A673 (cell line): ENCODE measurements around the gene API5. TPM values are rescaled to one million over a fixed set of nuclear protein-coding genes. Genes with fewer than 3 reads are reported as not detected.
A peak's percentile ranks its signal among the peaks of the same experiment; 100 is the strongest.

Experiments used
- BruUV-seq: library from RNA; stranded (reverse); fragments of 400-500 nt; replicated peaks from 2 replicates; lab custom pipeline; 2021; lab: Mats Ljungman, UMichigan
- CTCF ChIA-PET: fragments of 300-600 bp; sonication (Branson Sonifier 250); formaldehyde crosslinking; loops from one replicate; lab custom pipeline; 2022; ENCODE audit warnings: antibody characterized with exemption; lab: Charles Lee
- POLR2A ChIA-PET: fragments of 300-600 bp; sonication (Branson Sonifier 250); formaldehyde crosslinking; loops from one replicate; lab custom pipeline; 2022; ENCODE audit warnings: antibody characterized with exemption; ENCODE audit not compliant: low non-redundant PET; lab: Charles Lee
- DNase-seq: peaks from one replicate; pipeline ENCODE4 v3.0.0-alpha.2; 2015; ENCODE audit warnings: low spot score
- H3K27ac ChIP-seq: fragments of 200-600 bp; sonication (generic); 2 replicates; pipeline ENCODE4 v1.5.1; 2016; ENCODE audit warnings: mixed run types, low read depth, mild to moderate bottlenecking, mixed read lengths, antibody characterized with exemption, low read length; ENCODE audit not compliant: poor library complexity, severe bottlenecking
- H3K27me3 ChIP-seq: fragments of 200-600 bp; sonication (generic); replicated peaks from 2 replicates; pipeline ENCODE4 v1.6.1; 2017; ENCODE audit warnings: mixed run types, low read depth, mild to moderate bottlenecking, mixed read lengths, antibody characterized with exemption, low read length; ENCODE audit not compliant: insufficient read depth, poor library complexity
- H3K36me3 ChIP-seq: fragments of 200-600 bp; sonication (generic); 2 replicates; pipeline ENCODE4 v1.6.1; 2016; ENCODE audit warnings: mixed run types, mild to moderate bottlenecking, mixed read lengths, antibody characterized with exemption, low read length; ENCODE audit not compliant: insufficient read depth, poor library complexity, severe bottlenecking
- H3K4me1 ChIP-seq: fragments of 200-600 bp; sonication (generic); 2 replicates; pipeline ENCODE4 v1.6.1; 2017; ENCODE audit warnings: mixed run types, mild to moderate bottlenecking, mixed read lengths, antibody characterized with exemption, low read length; ENCODE audit not compliant: insufficient read depth, poor library complexity, severe bottlenecking
- H3K4me3 ChIP-seq: fragments of 200-600 bp; sonication (generic); 2 replicates; pipeline ENCODE4 v1.5.1; 2016; ENCODE audit warnings: low read depth, mixed run types, mild to moderate bottlenecking, mixed read lengths, low read length; ENCODE audit not compliant: poor library complexity, severe bottlenecking
- H3K9me3 ChIP-seq: fragments of 200-600 bp; sonication (generic); 2 replicates; pipeline ENCODE4 v1.6.1; 2016; ENCODE audit warnings: mixed run types, low read depth, mild to moderate bottlenecking, mixed read lengths, antibody characterized with exemption, low read length; ENCODE audit not compliant: poor library complexity, severe bottlenecking
- EZH2 ChIP-seq: fragments of 200-600 bp; sonication (generic); IDR thresholded peaks from 2 replicates; pipeline ENCODE4 v1.6.1; 2017; ENCODE audit warnings: borderline replicate concordance, low read depth, mild to moderate bottlenecking, mixed read lengths, antibody characterized with exemption, low read length; ENCODE audit not compliant: poor library complexity, severe bottlenecking
- intact Hi-C: fragments of 100-400 bp; cut with micrococcal nuclease; formaldehyde crosslinking; loops from one replicate; pipeline ENCODE4 v1.10.0; 2022; ENCODE audit not compliant: unreplicated experiment
- total RNA-seq: library from RNA; stranded (reverse); gene quantifications from 2 replicates; pipeline ENCODE4 v1.2.3, GENCODE V29; 2021
- TF ChIP-seq, protein P1 (sequence below): fragments of 300-800, 200-600 bp; sonication (generic); conservative IDR thresholded peaks from 2 replicates; pipeline ENCODE4 v1.5.1; 2017; ENCODE audit warnings: low read depth, mild to moderate bottlenecking, antibody characterized with exemption, low read length, moderate library complexity, mixed read lengths

The API5 gene
- total RNA-seq, 1 experiment from 2014 or later = 328 TPM

DNA sequence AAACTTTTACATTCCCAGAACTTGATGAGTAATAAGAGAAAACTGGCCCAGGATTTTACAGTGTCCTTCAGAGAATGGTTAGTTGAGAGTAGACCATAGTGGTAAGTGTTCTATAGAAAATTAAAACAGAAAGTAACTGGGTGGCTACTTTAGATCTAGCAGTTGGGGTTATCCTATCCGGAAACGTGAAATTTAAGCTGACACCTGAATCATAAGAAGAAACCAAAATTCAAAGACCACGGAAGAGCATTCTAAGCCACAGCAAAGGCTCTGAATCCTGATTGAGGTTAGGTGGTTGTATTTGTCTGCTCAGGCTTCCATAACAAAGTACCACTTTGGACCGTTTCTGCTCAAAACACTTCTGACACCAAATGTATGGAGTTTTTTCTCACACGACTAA is 80.9 kb downstream of the API5 start:
- DNase-seq = no peak
- intact Hi-C loops = loop anchor here (5.0 kb wide), 1 partner anchor 60 kb away; no protein-coding TSS in a partner anchor
- Histone ChIP-seq H3K27me3 (no peaks in the 10 kb centered on the region), H3K36me3 (peaks cover 89% of the 10 kb centered on the region), H3K9me3 (no peaks in the 10 kb centered on the region), H3K27ac (no peak overlapping the region), H3K4me1 (no peaks in the 10 kb centered on the region), H3K4me3 (no peak overlapping the region)
- ChIA-PET POLR2A (no interaction called here), CTCF (no interaction called here)
- TF ChIP-seq, protein P1, sequence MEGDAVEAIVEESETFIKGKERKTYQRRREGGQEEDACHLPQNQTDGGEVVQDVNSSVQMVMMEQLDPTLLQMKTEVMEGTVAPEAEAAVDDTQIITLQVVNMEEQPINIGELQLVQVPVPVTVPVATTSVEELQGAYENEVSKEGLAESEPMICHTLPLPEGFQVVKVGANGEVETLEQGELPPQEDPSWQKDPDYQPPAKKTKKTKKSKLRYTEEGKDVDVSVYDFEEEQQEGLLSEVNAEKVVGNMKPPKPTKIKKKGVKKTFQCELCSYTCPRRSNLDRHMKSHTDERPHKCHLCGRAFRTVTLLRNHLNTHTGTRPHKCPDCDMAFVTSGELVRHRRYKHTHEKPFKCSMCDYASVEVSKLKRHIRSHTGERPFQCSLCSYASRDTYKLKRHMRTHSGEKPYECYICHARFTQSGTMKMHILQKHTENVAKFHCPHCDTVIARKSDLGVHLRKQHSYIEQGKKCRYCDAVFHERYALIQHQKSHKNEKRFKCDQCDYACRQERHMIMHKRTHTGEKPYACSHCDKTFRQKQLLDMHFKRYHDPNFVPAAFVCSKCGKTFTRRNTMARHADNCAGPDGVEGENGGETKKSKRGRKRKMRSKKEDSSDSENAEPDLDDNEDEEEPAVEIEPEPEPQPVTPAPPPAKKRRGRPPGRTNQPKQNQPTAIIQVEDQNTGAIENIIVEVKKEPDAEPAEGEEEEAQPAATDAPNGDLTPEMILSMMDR = no peak
- TF ChIP-seq EZH2 = no peak
- no TSS peak for BruUV-seq

DNA sequence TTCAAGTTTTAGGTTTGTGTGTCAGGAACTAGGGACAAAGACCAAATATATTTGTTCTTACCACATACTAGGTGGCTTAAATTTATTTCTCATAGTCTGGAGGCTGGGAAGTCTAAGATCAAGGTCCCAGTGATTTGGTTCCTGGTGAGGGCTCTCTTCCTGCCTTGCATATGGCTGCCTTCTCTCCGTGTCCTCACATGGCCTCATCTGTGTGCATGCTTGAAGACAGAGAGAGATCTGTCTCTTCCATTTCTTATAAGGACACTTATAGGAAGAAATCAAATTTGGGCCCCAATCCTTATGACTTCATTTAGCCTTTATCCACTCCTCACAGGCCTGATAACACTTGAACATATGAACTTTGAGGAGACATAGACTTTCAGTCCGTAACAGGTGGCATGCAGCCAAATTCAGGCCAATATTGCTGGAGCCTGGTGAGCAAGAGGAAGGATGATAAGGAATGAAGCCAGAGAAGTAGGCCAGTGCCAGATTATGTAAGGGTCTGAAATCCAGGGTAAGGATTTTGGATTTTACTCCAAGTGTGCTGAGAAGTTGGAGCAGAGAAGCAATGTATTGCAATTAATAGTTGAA is 82.1 kb downstream of the API5 start:
- CTCF ChIA-PET = no interaction called here
- no peaks in the 10 kb centered on the region for H3K4me1 ChIP-seq

More for the DNA sequence above, 82.1 kb downstream of the API5 start:
- Histone ChIP-seq H3K27ac (no peak overlapping the region), H3K27me3 (no peaks in the 10 kb centered on the region), H3K36me3 (peaks cover 95% of the 10 kb centered on the region), H3K4me3 (no peak overlapping the region), H3K9me3 (no peaks in the 10 kb centered on the region)
- DNase-seq = peak; percentile 29
- TF ChIP-seq, protein P1 = no peak
- POLR2A ChIA-PET = no interaction called here
- intact Hi-C loops = loop anchor here (5.0 kb wide), 1 partner anchor 62 kb away; no protein-coding TSS in a partner anchor
- BruUV-seq = no TSS peak

Other genes with a start within 250 kb of the API5 start
- gene TTC17, start 46.9 kb downstream of the API5 start, total RNA-seq = 175 and 179 TPM in 2 replicates